Peyer's patch (tissue), 4 donors: ENCODE results near the gene CDYL. TPM values are rescaled to one million over a fixed set of nuclear protein-coding genes. Genes with fewer than 3 reads are reported as not detected.

Experiments
- DNase-seq, 3 donors: peaks; one replicate each; pipeline ENCODE4 v3.0.0-alpha.2; 2017 to 2019
- H3K27ac ChIP-seq, 4 donors: fragments of 200-600 bp; sonication (generic); one replicate each; pipeline ENCODE4 v1.5.1; 2016 to 2019
- H3K27me3 ChIP-seq, 2 donors: fragments of 200-600 bp; sonication (generic); one replicate each; pipeline ENCODE4 v1.5.1; 2019
- H3K36me3 ChIP-seq, 3 donors: fragments of 200-600 bp; sonication (generic); one replicate each; pipeline ENCODE4 v1.5.1; 2016 to 2019
- H3K4me1 ChIP-seq, 4 donors: fragments of 200-600 bp; sonication (generic); one replicate each; pipeline ENCODE4 v1.5.1; 2016 to 2019
- H3K4me3 ChIP-seq, 4 donors: fragments of 200-600 bp; sonication (generic); 1 replicate in 3 of 4; 2 replicates in 1 of 4; pipeline ENCODE4 v1.5.1; 2016 to 2019; ENCODE audit warnings: mild to moderate bottlenecking in 1 of 4
- H3K9me3 ChIP-seq, 4 donors: fragments of 200-600 bp; sonication (generic); one replicate each; pipeline ENCODE4 v1.5.1; 2016 to 2019; ENCODE audit warnings: mild to moderate bottlenecking in 1 of 4
- CTCF ChIP-seq, 6 experiments: fragments of 450-650 bp in 4 of 6; fragments of 200-600 bp in 2 of 6; sonication (generic) in 1 of 6; IDR thresholded peaks; one replicate each; pipeline ENCODE4 v1.5.1; 2017 to 2019; ENCODE audit warnings: antibody characterized with exemption in 6 of 6, mild to moderate bottlenecking in 3 of 6, moderate library complexity in 1 of 6
- POLR2A ChIP-seq, 2 donors: fragments of 450-650 bp; IDR thresholded peaks; one replicate each; pipeline ENCODE4 v1.5.1; 2017; ENCODE audit warnings: antibody characterized with exemption in 2 of 2, mild to moderate bottlenecking in 2 of 2, moderate library complexity in 2 of 2
- total RNA-seq, 4 donors: library from RNA; depleted of rRNA; stranded (reverse); fragments of >200 nt; gene quantifications; one replicate each; pipeline ENCODE4 v1.1.0, GENCODE V29; 2016

The CDYL gene
- total RNA-seq, 4 donors from 2014 or later: 31.2 to 77.6 (median 35.2) TPM

GRCh38 chr6:4817551-4817950, 41.3 kb downstream of the CDYL start:
- Histone ChIP-seq H3K9me3 (no peaks in the 10 kb centered on the region), H3K27ac (no peak overlapping the region), H3K4me3 (no peak overlapping the region), H3K4me1 (peaks cover 0 to 8% (median 0%) of the 10 kb centered on the region in 4 donors), H3K36me3 (no peaks in the 10 kb centered on the region), H3K27me3 (no peaks in the 10 kb centered on the region)
- no peak for DNase-seq
- TF ChIP-seq CTCF (IDR thresholded peaks at IDR 0.05) (no peak), POLR2A (IDR thresholded peaks at IDR 0.05) (no peak)

GRCh38 chr6:4818272-4818938, 42.2 kb downstream of the CDYL start:
- Histone ChIP-seq H3K36me3 (no peaks in the 10 kb centered on the region), H3K27me3 (no peaks in the 10 kb centered on the region), H3K27ac (no peak overlapping the region), H3K9me3 (no peaks in the 10 kb centered on the region), H3K4me3 (no peak overlapping the region), H3K4me1 (peaks cover 0 to 8% (median 0%) of the 10 kb centered on the region in 4 donors)
- DNase-seq: no peak
- TF ChIP-seq CTCF (IDR thresholded peaks at IDR 0.05) (no peak), POLR2A (IDR thresholded peaks at IDR 0.05) (no peak)

- no peak for TF ChIP-seq CTCF (IDR thresholded peaks at IDR 0.05)
- TF ChIP-seq POLR2A (IDR thresholded peaks at IDR 0.05): no peak
- no peak overlapping the region for H3K27ac ChIP-seq
- H3K4me3 ChIP-seq: no peak overlapping the region
- DNase-seq: no peak
- H3K27me3 ChIP-seq: no peaks in the 10 kb centered on the region
- H3K9me3 ChIP-seq: no peaks in the 10 kb centered on the region
- no peaks in the 10 kb centered on the region for H3K4me1 ChIP-seq
- H3K36me3 ChIP-seq: no peaks in the 10 kb centered on the region
Measured at GRCh38 chr6:4819706-4820283, 43.6 kb downstream of the CDYL start.

- H3K27ac ChIP-seq: no peak overlapping the region
- TF ChIP-seq POLR2A (IDR thresholded peaks at IDR 0.05) (no peak), CTCF (IDR thresholded peaks at IDR 0.05) (no peak)
- no peak for DNase-seq
- no peaks in the 10 kb centered on the region for H3K4me1 ChIP-seq
- H3K4me3 ChIP-seq: no peak overlapping the region
- H3K36me3 ChIP-seq: no peaks in the 10 kb centered on the region
- no peaks in the 10 kb centered on the region for H3K27me3 ChIP-seq
- no peaks in the 10 kb centered on the region for H3K9me3 ChIP-seq
Measured at GRCh38 chr6:4820704-4821276, 44.6 kb downstream of the CDYL start.

GRCh38 chr6:4822476-4822875, 46.3 kb downstream of the CDYL start:
- no peak for DNase-seq
- no peaks in the 10 kb centered on the region for H3K36me3 ChIP-seq
- H3K9me3 ChIP-seq: peaks cover 0 to 10% (median 0%) of the 10 kb centered on the region in 4 donors
- H3K4me1 ChIP-seq: no peaks in the 10 kb centered on the region
- no peaks in the 10 kb centered on the region for H3K27me3 ChIP-seq
- no peak overlapping the region for H3K27ac ChIP-seq
- H3K4me3 ChIP-seq: no peak overlapping the region
- no peak for TF ChIP-seq CTCF (IDR thresholded peaks at IDR 0.05)
- TF ChIP-seq POLR2A (IDR thresholded peaks at IDR 0.05): no peak
